Mucosa of stomach (tissue), 1 donor: ENCODE results near the gene GPR148.

ENCODE experiments used
- H3K27me3 ChIP-seq: one replicate; pipeline ENCODE4 v1.7.0; 2013; ENCODE audit warnings: mild to moderate bottlenecking, low read length; ENCODE audit not compliant: control insufficient read depth, insufficient read depth
- H3K36me3 ChIP-seq: one replicate; pipeline ENCODE4 v1.7.0; 2013; ENCODE audit warnings: low read length; ENCODE audit not compliant: control insufficient read depth, insufficient read depth
- H3K4me1 ChIP-seq: one replicate; pipeline ENCODE4 v1.7.0; 2013; ENCODE audit warnings: mild to moderate bottlenecking, low read length; ENCODE audit not compliant: control insufficient read depth, insufficient read depth
- H3K4me3 ChIP-seq: one replicate; pipeline ENCODE4 v1.7.0; 2013; ENCODE audit warnings: low read length
- H3K9ac ChIP-seq: one replicate; pipeline ENCODE4 v1.7.0; 2013; ENCODE audit warnings: mild to moderate bottlenecking, low read length, moderate library complexity
- H3K9me3 ChIP-seq: one replicate; pipeline ENCODE4 v1.7.0; 2013; ENCODE audit warnings: mild to moderate bottlenecking, low read length, moderate library complexity; ENCODE audit not compliant: control insufficient read depth
- donor health status: Pancreatic carcinoma.

GPR148 gene

GRCh38 chr2:130755256-130756052 lies 26.6 kb downstream of the GPR148 start, which contains the start of gene AMER3:
Gene AMER3 (plus strand): TSS chr2:130755540. CDS start chr2:130762073, 6,533 bp downstream.
- peaks cover 18% of the 10 kb centered on the region for H3K27me3 ChIP-seq
- H3K4me3 ChIP-seq, result no peak within 1 kb of the TSS
- no peaks in the 10 kb centered on the region for H3K4me1 ChIP-seq
- no peak within 1 kb of the TSS for H3K9ac ChIP-seq
- H3K36me3 ChIP-seq, result no peaks in the 10 kb centered on the region
- H3K9me3 ChIP-seq, result no peaks in the 10 kb centered on the region

GRCh38 chr2:130756053-130756873 lies 27.4 kb downstream of the GPR148 start:
- no peaks in the 10 kb centered on the region for H3K4me1 ChIP-seq
- H3K27me3 ChIP-seq, result peaks cover 18% of the 10 kb centered on the region
- H3K4me3 ChIP-seq, result no peak overlapping the region
- no peaks in the 10 kb centered on the region for H3K36me3 ChIP-seq
- no peak overlapping the region for H3K9ac ChIP-seq
- H3K9me3 ChIP-seq, result no peaks in the 10 kb centered on the region

DNA sequence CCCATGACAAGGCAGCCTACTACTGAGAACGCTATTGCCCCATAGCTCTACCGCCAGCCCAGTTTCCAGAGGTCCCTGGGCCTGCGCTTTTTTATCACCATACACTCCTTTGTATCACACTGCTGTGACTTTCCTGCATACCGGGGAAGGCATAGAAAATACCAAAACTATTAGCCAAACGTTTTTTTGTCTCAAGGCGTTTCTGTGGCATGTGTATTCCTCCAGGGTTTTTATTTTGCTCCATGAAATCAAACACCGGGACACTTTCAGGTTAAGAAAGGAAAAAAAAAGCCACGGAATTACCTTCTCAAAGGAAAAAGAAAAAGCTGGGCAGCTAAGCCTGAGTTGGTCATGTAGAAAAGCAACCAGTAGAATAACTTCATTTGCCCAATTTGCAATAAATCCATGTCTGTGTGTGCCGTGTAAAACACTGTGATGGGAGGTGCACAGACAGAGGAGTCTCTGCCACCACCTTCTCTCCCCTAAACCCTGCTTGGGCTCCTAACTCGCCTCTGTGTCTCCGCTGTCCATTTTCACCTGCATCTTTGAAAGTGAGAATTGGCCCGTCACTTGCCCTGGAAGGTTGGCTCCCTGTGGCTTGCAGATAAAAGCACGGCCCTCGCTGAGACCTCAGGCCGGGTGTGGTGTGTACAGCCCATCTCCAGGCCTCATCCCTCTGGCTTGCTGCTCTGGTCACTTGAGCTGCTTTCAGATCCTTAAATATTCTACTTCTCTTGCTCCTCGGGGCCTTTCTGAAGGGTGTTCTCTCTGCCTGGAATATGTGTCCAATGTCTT lies 28.2 kb downstream of the GPR148 start:
- Histone ChIP-seq H3K9me3 (no peaks in the 10 kb centered on the region), H3K36me3 (no peaks in the 10 kb centered on the region), H3K4me3 (no peak overlapping the region), H3K9ac (no peak overlapping the region), H3K27me3 (peaks cover 18% of the 10 kb centered on the region), H3K4me1 (no peaks in the 10 kb centered on the region)

DNA sequence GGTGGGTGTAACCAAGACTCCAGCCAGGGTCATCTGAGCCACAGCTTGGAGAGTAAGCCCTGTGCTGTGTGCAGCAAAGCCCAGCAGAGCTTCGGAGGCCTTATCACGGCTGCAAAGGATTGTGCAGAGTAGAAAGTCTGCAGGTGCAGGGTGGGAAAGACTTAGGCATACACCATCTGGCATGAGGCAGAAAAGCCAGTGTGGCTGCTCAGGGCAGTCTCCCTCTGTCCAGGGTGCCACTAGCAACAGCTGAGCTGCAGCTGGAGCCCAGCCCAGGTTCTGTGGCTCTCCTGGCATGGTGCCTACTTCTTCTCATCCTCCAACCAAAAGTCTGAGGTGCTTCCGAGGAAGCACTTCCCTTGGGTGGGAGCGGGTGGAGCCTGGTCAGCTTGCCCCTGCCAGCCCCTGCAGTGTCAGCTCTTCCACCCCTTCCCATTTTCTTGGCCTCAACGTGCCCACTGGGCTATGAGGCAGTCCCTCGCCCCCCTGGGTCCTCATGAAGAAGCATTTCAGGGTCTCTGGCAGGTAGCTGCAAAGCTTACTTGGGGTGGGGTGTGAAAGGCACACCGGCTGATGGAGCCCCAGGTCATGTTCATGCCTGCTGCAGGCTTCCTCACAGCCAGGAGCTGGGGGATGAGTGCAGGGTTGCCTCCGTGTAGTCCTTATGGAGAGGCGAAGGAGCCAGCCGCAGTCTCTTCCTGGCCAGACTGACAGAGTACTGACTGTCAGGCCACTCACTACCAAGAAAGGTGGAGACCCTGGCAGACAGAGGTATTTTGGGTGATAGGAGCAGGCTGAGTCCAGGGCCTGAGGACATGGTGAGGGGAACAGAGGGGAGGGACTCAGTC lies 31.3 kb downstream of the GPR148 start:
- H3K27me3 ChIP-seq, result peaks cover 13% of the 10 kb centered on the region
- H3K4me3 ChIP-seq, result no peak overlapping the region
- no peaks in the 10 kb centered on the region for H3K9me3 ChIP-seq
- H3K4me1 ChIP-seq, result no peaks in the 10 kb centered on the region
- no peaks in the 10 kb centered on the region for H3K36me3 ChIP-seq
- no peak overlapping the region for H3K9ac ChIP-seq

- peaks cover 6% of the 10 kb centered on the region for H3K27me3 ChIP-seq
- no peak overlapping the region for H3K4me3 ChIP-seq
- H3K9ac ChIP-seq, result no peak overlapping the region
- no peaks in the 10 kb centered on the region for H3K4me1 ChIP-seq
- H3K9me3 ChIP-seq, result no peaks in the 10 kb centered on the region
- H3K36me3 ChIP-seq, result no peaks in the 10 kb centered on the region
Observed at GRCh38 chr2:130760754-130761751, 32.2 kb downstream of the GPR148 start.

DNA sequence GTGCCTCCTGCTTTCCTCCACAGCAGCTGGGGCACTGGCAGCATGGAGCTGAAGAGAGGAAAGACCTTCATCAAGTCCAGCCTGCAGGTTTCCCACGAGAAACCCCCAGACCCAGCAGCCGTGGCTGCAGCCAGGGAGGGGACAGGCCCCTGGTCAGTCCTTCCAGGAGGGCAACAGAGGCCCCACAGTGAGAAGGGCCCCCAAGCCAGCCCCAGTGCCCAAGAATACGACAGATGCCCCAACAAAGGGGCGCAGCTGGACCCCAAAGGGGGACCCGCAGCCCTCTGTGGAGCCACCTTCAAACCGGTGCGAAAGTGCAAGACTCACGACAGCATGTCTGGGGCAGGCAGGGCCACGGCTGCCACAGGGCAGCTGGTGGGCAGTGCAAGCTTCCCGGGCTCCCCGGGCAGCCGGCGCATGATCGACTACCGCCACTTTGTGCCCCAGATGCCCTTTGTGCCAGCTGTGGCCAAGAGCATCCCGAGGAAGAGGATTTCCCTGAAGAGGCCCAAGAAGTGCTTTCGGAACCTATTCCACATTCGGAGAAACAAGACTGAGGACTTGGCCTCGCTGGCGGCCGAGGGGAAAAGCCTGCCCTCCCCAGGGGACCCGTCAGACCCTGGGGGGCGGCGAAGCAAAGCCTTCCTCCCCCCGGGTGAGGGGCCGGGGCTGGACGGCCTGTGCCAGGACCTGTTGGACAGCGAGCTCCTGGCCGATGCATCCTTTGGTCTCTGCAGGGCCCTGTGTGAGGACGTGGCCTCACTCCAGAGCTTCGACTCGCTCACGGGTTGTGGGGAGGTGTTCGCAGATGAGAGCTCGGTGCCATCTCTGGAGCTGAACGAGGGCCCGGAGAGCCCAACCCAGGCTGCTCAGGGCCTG lies 33.4 kb downstream of the GPR148 start:
- H3K9ac ChIP-seq, result no peak overlapping the region
- no peak overlapping the region for H3K4me3 ChIP-seq
- no peaks in the 10 kb centered on the region for H3K4me1 ChIP-seq
- no peaks in the 10 kb centered on the region for H3K27me3 ChIP-seq
- no peaks in the 10 kb centered on the region for H3K9me3 ChIP-seq
- H3K36me3 ChIP-seq, result no peaks in the 10 kb centered on the region

GRCh38 chr2:130762910-130763385 lies 34.1 kb downstream of the GPR148 start:
- Histone ChIP-seq H3K9me3 (no peaks in the 10 kb centered on the region), H3K4me3 (no peak overlapping the region), H3K9ac (no peak overlapping the region), H3K4me1 (no peaks in the 10 kb centered on the region), H3K27me3 (no peaks in the 10 kb centered on the region), H3K36me3 (no peaks in the 10 kb centered on the region)

- Histone ChIP-seq H3K27me3 (no peaks in the 10 kb centered on the region), H3K4me3 (no peak overlapping the region), H3K9ac (no peak overlapping the region), H3K9me3 (no peaks in the 10 kb centered on the region), H3K4me1 (no peaks in the 10 kb centered on the region), H3K36me3 (no peaks in the 10 kb centered on the region)
Observed at GRCh38 chr2:130763405-130763804, 34.5 kb downstream of the GPR148 start.

DNA sequence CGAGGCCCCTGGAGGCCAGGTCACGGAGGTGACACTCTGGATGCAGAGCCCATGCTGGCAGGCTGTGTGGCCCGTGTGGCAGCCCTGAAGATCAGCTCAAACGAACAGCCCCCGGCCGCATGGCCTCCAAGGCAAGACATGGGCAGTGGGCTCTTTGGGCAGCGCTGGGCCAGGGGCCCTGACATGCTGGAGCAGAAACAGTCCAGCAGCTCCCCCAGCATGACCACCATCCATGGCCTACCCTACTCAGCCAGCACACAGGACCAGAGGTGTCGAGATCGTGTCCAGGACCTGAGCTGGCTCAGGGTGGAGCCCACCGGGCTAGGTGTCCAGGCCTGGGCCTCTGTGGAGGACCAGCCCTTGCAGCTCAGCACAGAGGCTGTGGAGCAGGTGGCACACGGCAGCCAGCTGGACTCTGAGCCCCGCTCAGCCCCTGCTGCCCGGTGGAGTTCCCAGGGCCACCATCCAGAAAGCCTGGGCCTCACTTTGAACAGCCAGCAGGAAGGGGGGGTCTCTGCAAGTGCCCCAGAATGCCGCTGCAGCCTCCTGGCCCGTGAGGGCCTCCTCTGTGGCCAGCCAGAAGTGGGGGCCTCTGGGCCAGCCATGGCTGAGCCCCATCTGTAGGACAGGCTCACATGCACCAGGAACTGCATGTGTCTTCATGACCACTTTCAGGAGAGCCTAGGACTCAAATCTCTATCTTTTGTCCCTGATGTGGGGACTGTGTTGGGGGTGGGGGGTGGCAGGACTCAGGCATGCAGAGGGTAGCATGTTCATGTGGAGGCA lies 35.4 kb downstream of the GPR148 start:
- Histone ChIP-seq H3K4me3 (no peak overlapping the region), H3K9me3 (no peaks in the 10 kb centered on the region), H3K4me1 (no peaks in the 10 kb centered on the region), H3K36me3 (no peaks in the 10 kb centered on the region), H3K9ac (no peak overlapping the region), H3K27me3 (no peaks in the 10 kb centered on the region)
